HL-60 (cell line): Measurements from ENCODE around the gene VPS13C.

ENCODE experiments used
- DNase-seq, 2 experiments: peaks; one replicate each; pipeline ENCODE4 v3.0.0-alpha.2; 2010 to 2020; ENCODE audit warnings: low read depth in 1 of 2, low spot score in 1 of 2
- H3K27ac ChIP-seq: fragments of 250-450 bp; sonication (Bioruptor Pico); replicated peaks from 2 replicates; pipeline ENCODE4 v1.5.1; 2020; ENCODE audit warnings: mild to moderate bottlenecking, moderate library complexity
- H3K27me3 ChIP-seq: fragments of 250-450 bp; sonication (Bioruptor Pico); 2 replicates; pipeline ENCODE4 v1.5.1; 2021; ENCODE audit warnings: mild to moderate bottlenecking, moderate library complexity; ENCODE audit not compliant: insufficient read depth, poor library complexity, severe bottlenecking
- H3K4me3 ChIP-seq: replicated peaks from 2 replicates; pipeline ENCODE4 v1.5.1; 2011; ENCODE audit warnings: mild to moderate bottlenecking, control low read depth, low read length; ENCODE audit not compliant: insufficient read depth
- GABPA ChIP-seq: IDR thresholded peaks from 2 replicates; pipeline ENCODE4 v1.6.1; 2012; ENCODE audit warnings: low read depth
- POLR2AphosphoS5 ChIP-seq: IDR thresholded peaks from 2 replicates; pipeline ENCODE4 v1.6.1; 2012; ENCODE audit warnings: low read depth
- SPI1 ChIP-seq: IDR thresholded peaks from 2 replicates; pipeline ENCODE4 v1.6.1; 2012; ENCODE audit warnings: low read depth, mild to moderate bottlenecking, borderline replicate concordance
- TF ChIP-seq, protein P1 (sequence below): IDR thresholded peaks from 2 replicates; pipeline ENCODE4 v1.6.1; 2012; ENCODE audit warnings: low read depth; ENCODE audit not compliant: insufficient replicate concordance
- TF ChIP-seq, protein P2 (sequence below): IDR thresholded peaks from one replicate; pipeline ENCODE4 v1.5.1; 2011; ENCODE audit warnings: low read length, control low read depth, inconsistent platforms; ENCODE audit not compliant: insufficient read depth

The VPS13C gene

DNA sequence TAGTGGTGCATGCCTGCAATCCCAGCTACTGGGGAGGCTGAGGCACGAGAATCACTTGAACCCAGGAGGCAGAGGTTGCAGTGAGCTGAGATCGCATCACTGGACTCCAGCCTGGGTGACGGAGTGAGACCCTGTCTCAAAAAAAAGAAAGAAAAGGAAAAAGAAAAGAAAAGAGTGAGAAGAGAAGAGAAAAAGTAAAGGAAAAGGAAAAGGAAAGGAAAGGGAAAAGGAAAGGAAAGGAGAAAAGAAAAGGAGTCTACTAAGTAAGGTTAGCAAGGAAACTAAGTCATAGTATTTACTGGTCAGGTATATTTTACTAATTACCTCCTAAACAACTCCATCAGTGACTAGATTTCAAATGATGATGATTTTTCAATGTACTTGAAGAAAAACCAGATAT lies 198.3 kb downstream of the VPS13C start:
- DNase-seq, result no peak

DNA sequence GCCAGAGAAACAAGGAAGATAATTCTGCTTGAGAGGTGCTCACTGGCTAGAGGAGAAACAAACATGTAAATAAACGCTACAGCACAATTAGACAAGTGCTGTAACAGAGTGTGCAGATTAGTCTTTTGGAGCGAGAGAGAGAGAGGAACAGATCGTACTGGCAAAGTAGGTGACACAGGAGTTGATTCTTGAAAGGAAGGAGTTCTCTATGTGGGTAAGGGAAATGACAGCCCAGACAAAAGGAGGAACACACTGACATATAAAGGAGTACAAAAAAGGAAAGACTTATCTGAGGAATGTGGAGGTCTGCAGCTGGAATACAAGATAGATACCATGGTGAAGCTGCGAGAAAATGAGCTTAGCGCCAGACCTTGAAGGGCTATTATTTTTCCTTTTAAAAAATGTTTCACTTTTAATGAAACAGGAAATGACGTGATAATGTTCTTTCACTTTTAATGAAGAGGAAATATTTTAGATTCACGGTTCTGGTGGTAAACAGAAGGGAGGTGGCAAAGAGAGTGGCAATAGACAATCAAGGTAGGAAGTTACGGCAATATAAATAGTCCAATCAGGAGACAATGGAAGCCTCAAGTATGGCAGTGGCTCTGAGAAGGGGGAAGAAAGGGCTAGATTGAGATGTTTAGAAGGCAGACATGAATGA lies 202.9 kb downstream of the VPS13C start:
- Histone ChIP-seq H3K4me3 (no peak overlapping the region), H3K27ac (no peak overlapping the region), H3K27me3 (no peaks in the 10 kb centered on the region)
- TF ChIP-seq, protein P1, sequence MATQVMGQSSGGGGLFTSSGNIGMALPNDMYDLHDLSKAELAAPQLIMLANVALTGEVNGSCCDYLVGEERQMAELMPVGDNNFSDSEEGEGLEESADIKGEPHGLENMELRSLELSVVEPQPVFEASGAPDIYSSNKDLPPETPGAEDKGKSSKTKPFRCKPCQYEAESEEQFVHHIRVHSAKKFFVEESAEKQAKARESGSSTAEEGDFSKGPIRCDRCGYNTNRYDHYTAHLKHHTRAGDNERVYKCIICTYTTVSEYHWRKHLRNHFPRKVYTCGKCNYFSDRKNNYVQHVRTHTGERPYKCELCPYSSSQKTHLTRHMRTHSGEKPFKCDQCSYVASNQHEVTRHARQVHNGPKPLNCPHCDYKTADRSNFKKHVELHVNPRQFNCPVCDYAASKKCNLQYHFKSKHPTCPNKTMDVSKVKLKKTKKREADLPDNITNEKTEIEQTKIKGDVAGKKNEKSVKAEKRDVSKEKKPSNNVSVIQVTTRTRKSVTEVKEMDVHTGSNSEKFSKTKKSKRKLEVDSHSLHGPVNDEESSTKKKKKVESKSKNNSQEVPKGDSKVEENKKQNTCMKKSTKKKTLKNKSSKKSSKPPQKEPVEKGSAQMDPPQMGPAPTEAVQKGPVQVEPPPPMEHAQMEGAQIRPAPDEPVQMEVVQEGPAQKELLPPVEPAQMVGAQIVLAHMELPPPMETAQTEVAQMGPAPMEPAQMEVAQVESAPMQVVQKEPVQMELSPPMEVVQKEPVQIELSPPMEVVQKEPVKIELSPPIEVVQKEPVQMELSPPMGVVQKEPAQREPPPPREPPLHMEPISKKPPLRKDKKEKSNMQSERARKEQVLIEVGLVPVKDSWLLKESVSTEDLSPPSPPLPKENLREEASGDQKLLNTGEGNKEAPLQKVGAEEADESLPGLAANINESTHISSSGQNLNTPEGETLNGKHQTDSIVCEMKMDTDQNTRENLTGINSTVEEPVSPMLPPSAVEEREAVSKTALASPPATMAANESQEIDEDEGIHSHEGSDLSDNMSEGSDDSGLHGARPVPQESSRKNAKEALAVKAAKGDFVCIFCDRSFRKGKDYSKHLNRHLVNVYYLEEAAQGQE, result no peak
- no peak for TF ChIP-seq GABPA
- no peak for TF ChIP-seq POLR2AphosphoS5
- TF ChIP-seq SPI1, result no peak
- TF ChIP-seq, protein P2, sequence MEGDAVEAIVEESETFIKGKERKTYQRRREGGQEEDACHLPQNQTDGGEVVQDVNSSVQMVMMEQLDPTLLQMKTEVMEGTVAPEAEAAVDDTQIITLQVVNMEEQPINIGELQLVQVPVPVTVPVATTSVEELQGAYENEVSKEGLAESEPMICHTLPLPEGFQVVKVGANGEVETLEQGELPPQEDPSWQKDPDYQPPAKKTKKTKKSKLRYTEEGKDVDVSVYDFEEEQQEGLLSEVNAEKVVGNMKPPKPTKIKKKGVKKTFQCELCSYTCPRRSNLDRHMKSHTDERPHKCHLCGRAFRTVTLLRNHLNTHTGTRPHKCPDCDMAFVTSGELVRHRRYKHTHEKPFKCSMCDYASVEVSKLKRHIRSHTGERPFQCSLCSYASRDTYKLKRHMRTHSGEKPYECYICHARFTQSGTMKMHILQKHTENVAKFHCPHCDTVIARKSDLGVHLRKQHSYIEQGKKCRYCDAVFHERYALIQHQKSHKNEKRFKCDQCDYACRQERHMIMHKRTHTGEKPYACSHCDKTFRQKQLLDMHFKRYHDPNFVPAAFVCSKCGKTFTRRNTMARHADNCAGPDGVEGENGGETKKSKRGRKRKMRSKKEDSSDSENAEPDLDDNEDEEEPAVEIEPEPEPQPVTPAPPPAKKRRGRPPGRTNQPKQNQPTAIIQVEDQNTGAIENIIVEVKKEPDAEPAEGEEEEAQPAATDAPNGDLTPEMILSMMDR, result no peak
- no peak for DNase-seq

More for the DNA sequence above, 198.3 kb downstream of the VPS13C start:
- TF ChIP-seq SPI1, result no peak
- no peak for TF ChIP-seq POLR2AphosphoS5
- TF ChIP-seq, protein P2, result no peak
- TF ChIP-seq GABPA, result no peak
- TF ChIP-seq, protein P1, result no peak
- no peak overlapping the region for H3K4me3 ChIP-seq
- no peaks in the 10 kb centered on the region for H3K27me3 ChIP-seq
- no peak overlapping the region for H3K27ac ChIP-seq

DNA sequence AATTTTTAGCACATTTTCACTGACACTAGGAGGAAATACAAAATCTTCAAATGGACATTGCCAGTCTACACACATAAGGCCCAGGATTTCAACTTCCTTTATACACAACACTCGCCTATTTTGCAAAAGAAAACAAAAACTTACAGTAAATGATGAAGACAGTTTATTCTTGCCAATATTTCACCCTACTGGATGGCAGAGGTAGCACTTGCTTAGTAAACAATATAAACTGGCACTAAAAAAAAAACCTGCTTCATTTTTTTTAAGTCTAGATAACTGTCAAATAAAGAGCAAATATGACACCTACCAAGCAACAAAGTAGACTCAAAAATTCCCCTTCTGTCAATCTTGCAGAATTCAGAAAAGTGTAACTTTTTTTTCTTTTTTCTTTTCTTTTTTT lies 204.0 kb downstream of the VPS13C start:
- H3K4me3 ChIP-seq, result no peak overlapping the region
- H3K27me3 ChIP-seq, result no peaks in the 10 kb centered on the region
- no peak overlapping the region for H3K27ac ChIP-seq
- TF ChIP-seq, protein P2, result no peak
- TF ChIP-seq SPI1 (no peak), POLR2AphosphoS5 (no peak), GABPA (no peak)
- TF ChIP-seq, protein P1, result no peak
- no peak for DNase-seq
